GM10248 (cell line): ENCODE results near the gene MMD.
"Not testable (repeated sequence)": the region's sequence is repeated elsewhere in the genome, so short reads cannot be mapped to it uniquely, and the experiment has no call there.

ENCODE experiments used
- CTCF ChIA-PET: fragments of 300-600 bp; sonication (Branson Sonifier 250); formaldehyde crosslinking; extraction: SDS; loops from one replicate; lab custom pipeline; 2021; ENCODE audit warnings: antibody characterized with exemption; lab: Yijun Ruan, JAX
- POLR2A ChIA-PET: fragments of 350-650 bp; sonication (Branson Sonifier 250); formaldehyde crosslinking; extraction: SDS; loops from one replicate; lab custom pipeline; 2020; ENCODE audit warnings: antibody characterized with exemption; lab: Yijun Ruan, JAX
- DNase-seq: peaks from one replicate; pipeline ENCODE4 v3.0.0; 2012; ENCODE audit errors: extremely low spot score
- CTCF ChIP-seq: IDR thresholded peaks from 2 replicates; pipeline ENCODE4 v1.5.1; 2012; ENCODE audit warnings: mild to moderate bottlenecking, low read depth; ENCODE audit errors: extremely low read depth, missing control alignments, control extremely low read depth

Gene MMD

GRCh38 chr17:55451758-55452138 lies 30.1 kb upstream of the MMD start:
- POLR2A ChIA-PET, result interaction anchor here (0.6 kb wide), 2 partner anchors 11 to 1462 kb away, joined by 4 to 5 read pairs; partner anchors contain the start of gene TRIM25
- CTCF ChIA-PET, result interaction anchor here (1.6 kb wide), 1 partner anchor 9 kb away, joined by 6 read pairs; no protein-coding TSS in a partner anchor

GRCh38 chr17:55451203-55451641 lies 29.6 kb upstream of the MMD start:
- no peak for TF ChIP-seq CTCF
- ChIA-PET CTCF (interaction anchor here (1.6 kb wide), 1 partner anchor 9 kb away, joined by 6 read pairs; no protein-coding TSS in a partner anchor), POLR2A (interaction anchor here (0.6 kb wide), 1 partner anchor 11 kb away, joined by 4 read pairs; no protein-coding TSS in a partner anchor)
- DNase-seq, result no peak

More at GRCh38 chr17:55451758-55452138, 30.1 kb upstream of the MMD start:
- DNase-seq, result no peak
- TF ChIP-seq CTCF, result no peak

- POLR2A ChIA-PET, result no interaction called here
- no peak for TF ChIP-seq CTCF
- no peak for DNase-seq
- CTCF ChIA-PET, result interaction anchor here (1.6 kb wide), 1 partner anchor 8 kb away, joined by 6 read pairs; no protein-coding TSS in a partner anchor
Observed at GRCh38 chr17:55450232-55450825, 28.7 kb upstream of the MMD start.

- POLR2A ChIA-PET, result no interaction called here
- no peak for DNase-seq
- TF ChIP-seq CTCF, result no peak
- CTCF ChIA-PET, result interaction anchor here (1.3 kb wide), 1 partner anchor 66 kb away, joined by 3 read pairs; no protein-coding TSS in a partner anchor
Observed at GRCh38 chr17:55448681-55449080, 27.0 kb upstream of the MMD start.

- CTCF ChIA-PET, result interaction anchor here (1.1 to 1.2 kb wide), 2 partner anchors 9 to 47 kb away, joined by 3 read pairs; no protein-coding TSS in a partner anchor
Observed at GRCh38 chr17:55446581-55447205, 25.1 kb upstream of the MMD start.

GRCh38 chr17:55446004-55446403 lies 24.4 kb upstream of the MMD start:
- CTCF ChIA-PET, result interaction anchor here (1.1 kb wide), 2 partner anchors 30 to 47 kb away, joined by 3 read pairs; no protein-coding TSS in a partner anchor
- DNase-seq, POLR2A ChIA-PET: not testable (repeated sequence)

More at GRCh38 chr17:55446581-55447205, 25.1 kb upstream of the MMD start:
- no peak for TF ChIP-seq CTCF
- DNase-seq, result no peak
- POLR2A ChIA-PET, result no interaction called here
